ENCODE data around the gene KAZN.

Gene KAZN

DNA sequence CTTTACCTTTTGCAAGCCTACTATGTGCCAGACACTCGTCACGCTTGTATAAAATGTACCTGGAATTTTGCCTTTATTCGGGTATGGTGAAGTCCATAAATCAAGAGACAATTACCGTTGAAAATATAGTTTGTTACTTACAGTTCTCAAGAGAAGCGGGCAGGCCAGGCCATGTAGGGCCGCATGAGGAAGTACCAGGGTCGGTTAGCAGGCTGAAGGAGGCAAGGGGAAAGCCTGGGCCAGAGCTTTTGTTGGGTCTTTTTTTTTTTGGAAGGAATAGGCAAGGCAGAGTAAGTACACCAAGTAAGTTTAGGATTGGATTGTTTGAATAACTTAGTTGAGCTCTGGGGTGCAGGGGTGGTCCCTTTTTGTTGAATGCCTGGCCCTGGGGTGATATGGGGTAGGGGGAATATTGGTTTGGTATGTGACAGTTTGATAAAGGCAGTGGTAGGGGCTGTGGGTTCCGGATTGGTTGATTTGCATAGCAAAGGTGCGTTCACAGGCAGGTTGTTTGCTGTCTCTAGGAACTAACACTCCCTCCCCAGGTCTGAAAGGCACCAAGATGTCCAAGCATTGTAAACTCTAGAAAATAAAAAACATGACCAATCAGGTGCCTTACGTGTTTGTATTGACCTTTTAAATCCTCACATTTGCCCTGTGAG lies 80.7 kb downstream of the KAZN start:
- no peak for DNase-seq

DNA sequence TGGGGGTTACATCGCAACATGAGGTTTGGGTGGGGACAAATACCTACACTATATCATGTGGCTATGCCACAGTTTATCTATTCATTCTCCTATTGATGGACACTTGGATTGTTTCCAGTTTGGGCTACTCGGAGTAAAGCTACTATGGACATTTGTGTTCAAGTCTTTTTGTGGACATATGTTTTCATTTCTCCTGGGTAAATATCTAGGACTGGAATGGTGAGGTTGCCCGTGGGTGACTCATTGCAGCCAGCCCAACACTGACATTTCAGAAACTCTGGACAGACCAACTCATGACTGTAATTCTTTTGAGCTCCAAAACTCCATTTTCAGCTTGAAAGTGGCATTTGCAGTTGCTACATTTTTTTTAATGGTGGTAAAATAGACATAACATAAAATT lies 82.7 kb downstream of the KAZN start:
- DNase-seq = no peak

DNA sequence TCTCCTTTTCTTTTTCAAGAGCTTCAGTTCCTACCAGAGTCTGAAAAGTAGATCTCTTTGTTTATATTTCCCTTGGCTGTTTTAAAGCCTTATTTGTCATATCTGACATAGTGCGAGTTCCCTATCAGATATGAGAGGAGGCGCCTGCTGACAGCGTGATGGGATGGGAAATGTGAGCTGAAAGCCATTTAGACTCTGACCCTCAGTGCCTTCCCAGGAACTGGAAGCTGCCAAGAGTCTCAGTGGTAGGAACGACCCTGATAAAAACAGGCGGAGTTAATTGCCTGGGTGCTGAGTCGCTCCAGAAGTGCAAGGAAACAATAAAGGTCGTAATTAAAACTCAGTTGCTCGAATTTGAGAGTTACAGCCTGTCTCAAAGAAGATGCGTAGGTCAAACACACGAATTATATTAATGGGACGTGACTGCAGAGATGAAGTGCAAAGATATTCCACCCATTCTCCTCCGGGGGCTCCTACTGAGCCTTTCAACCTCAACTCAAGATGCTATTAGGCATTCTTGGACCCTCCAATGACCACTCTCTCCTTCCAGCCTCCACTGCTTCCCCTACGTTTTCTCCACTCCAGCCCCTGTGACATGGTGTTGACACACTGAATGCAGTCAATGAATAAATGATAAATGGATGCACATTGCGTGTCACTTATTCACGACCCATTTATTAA lies 84.6 kb downstream of the KAZN start:
- no peak for DNase-seq

DNA sequence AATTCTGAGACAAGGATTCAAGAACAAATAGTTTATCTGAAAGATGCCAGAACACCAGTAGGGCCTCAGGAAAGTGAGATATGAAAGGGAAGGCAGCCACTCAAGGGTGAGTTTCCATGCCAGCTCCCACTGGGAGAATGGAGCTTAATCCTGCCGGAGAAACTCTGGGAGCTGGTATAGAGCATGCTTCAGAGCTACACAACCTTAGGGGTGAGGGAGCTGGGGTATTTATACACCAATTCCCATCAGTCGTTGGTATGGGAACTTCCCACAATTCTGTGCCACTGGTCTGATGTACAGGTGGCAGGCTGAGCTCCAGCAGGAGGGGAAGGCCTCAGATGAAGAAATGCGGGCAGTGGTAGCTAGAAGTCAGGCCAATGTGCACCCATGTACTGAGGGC lies 86.6 kb downstream of the KAZN start:
- no peak for DNase-seq

DNA sequence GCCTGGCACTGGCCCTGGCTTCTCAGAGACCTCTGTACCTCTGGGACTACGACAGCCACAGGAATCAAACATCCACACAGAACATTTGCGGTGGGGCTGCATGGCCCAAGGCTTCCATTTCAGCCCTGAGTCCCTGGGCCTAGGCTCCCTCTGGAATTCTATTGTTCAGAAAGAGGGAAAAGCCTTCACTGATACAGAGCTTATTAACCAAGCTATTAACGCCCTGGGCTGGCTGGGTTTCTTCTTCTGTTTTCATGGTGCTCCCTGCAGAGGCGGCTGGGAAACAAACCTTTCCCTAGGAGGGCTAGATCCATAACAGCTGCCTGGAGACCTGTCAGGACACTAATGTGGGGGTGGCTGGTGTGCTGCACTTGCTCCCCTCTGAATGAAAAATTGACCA lies 88.2 kb downstream of the KAZN start:
- DNase-seq = no peak

DNA sequence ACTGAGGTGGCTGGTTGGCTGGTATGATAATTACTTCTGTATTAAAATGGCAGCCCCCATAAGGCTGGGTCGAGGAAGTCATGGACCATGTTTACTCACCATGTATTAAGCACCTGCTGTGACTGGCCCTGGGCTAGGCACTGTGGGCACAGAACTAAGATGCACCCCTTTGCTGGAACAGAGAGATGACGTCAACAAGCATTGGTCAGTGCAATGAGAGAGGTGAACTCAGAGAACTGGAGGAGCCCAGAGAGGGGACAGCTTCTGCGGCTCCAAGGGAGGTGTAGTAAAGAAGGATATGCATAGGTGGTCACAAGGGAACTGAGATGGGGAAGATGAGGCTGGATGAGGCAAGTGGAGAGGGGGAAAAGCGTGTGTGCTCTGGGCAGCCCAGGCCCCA lies 88.7 kb downstream of the KAZN start:
- no peak for DNase-seq

DNA sequence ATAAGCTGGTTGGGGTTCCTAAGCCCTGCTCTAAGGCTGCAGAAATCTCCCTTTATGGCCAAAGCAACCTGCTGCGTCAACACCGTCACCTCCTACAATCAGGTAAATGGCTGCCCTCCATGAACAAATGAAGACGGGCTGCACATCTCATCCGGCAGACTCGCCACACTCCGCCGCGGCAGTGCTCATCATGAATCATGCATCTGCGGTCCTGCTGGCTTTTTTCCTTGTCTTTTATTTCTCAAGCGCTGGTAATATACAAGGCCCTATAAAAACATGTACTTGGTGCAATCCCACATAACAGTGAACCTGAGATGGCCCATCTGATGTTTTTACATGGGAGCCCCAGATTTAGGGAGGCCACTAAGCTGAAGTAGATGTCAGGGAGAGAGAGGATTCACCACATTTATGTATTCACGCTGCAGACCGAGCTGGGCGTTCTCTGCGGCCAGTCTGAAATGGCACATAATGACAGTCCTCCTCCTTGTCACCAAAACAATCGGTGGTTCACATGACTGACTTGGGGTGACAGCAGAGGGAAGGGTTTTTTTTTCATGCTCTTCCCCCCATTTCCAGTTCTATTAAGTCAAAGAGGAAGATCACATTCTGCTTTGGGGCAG lies 91.6 kb downstream of the KAZN start:
- DNase-seq = no peak

DNA sequence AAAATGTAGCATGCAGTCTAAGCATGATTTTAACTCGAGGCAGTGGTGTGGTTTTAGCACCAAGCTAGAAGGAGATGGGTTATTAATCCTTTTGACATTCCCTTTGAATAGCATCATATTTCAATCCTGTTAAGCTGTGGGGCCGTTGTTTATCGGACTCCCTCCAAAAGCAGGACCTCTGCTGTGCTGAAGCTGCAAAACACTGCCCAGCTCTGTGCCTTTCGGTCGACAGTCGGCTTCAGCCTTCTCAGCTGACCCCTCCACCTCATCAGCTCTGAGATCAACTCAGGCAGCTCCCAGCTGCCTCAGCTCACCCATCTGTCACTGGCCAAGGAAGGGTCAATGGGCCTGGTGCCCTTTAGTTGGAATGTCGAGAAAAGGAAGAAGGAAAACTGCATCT lies 95.5 kb downstream of the KAZN start:
- no peak for DNase-seq

DNA sequence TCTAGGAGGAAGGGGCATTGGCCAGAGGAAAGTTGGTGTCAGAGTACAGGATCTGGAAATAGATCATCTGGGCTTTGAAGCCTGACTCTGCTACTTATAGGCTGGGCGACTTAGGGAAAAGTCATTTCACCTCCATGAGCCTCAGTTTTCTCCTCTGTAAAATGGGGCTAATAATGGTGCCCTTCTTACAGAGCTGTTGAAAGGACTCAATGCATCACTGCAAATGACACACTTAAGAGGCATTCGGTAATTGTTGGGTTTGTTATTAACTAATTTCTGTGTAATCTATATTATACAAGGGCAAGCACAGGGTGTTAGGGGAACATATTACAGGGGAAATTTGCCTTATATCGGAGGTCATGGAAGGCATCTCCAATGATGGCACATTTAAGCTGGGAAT lies 96.1 kb downstream of the KAZN start:
- DNase-seq = no peak

DNA sequence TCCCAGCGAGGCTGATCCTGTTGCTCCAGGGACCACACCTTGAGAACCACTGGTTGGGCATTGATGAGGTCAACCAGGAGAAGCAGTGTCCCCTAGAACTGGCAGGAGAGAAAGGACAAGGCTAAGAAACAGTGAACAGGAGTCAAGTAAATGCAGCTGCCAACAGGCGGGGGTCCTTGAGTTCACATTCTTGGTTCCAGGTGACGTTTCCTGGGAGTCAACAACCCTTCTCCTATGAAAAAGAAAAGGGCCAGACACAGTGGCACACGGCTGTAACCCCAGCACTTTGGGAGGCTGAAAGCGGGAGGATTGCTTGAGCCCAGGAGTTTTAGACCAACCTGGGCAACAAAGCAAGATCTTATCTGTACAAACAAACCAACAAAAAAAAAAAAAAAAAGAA lies 98.3 kb downstream of the KAZN start:
- no peak for DNase-seq

DNA sequence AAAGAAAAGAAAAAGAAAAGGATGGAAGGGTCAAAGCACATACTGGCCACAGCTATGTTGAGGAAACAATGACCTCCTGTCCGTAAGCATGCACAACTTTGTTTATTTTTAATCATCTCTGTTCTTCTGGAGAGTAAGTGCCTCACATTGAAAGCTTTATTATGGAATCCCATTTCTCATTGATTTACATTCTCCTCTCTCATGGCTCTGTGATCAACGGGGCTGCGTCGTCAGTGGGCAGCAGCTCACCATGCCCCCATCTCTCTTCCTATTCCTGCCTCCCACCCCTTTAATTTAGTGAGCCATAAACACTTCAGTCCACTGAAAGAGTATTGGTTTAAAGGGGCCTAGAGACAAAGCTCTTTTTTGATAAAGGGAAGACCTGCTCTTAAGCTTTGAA lies 98.9 kb downstream of the KAZN start:
- DNase-seq = no peak

DNA sequence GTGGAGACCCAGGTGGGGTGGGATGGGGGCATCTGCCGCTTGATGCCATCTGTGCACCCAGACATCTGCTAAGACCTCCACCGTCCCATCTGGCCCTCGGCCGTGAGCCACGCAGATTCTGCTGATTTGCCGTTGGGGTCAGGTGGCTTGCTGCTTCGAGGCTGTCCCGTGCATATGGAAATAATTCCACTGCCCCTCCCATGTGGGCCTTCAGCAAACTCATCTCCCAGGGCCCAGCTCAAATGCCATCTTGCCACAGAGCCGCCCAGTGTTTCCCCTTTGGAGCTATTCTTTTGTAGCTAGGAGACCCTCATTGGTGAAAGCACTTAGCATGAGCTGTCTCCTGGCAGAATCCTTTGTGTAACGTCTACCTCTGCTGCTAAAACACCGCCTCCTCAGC lies 99.8 kb downstream of the KAZN start:
- no peak for DNase-seq

DNA sequence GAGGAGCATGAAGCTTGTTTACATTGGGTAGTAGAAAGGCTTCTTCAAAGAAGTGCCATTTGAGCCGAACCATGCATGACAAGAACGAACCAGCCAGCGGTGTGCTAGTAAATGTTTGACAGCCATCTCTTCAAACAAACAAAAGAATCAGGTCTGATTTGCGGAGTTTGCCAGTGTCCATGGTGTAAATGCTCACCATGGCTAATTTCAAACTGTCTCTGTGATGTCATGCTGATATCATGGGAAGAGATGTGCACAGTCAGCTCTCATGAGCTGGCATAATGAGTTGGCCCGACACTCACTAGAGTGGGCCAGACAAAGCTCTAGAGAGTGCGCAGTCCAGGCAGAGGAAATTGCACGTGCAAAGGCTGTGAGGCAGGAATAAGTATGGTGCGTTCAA lies 101.1 kb downstream of the KAZN start:
- no peak for DNase-seq

DNA sequence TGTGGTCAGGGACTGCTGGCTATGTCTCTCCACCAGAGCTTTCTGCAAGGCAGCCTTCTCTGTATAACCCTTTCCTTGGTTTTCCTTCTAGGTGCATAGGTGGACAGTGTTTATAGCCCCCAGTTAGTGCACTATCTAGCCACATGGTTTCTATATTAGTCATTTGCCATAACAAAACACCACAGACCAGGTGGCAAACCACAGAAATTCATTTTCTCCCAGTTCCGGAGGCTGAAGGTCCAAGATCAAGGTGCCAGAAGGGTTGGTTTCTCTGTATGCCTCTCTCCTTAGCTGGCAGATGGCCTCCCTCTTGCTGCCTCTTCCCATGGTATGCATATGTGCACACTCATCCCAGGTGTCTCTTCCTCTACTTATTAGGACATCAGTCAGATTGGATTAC lies 106.4 kb downstream of the KAZN start:
- no peak for DNase-seq

DNA sequence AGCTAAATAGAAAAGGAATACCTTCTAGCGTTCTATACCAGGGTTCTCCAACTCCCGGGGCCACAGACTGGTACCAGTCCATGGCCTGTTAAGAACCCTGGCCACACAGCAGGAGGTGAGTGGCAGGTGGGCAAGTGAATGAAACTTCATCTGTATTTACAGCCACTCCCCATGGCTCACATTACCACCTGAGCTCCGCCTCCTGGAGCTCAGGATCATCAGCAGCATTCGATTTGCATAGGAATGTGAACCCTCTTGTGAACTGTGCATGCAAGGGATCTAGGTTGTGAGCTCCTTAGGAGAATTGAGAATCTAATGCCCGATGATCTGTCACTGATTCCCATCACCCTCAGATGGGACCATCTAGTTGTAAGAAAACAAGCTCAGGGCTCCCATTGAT lies 107.3 kb downstream of the KAZN start:
- no peak for DNase-seq

DNA sequence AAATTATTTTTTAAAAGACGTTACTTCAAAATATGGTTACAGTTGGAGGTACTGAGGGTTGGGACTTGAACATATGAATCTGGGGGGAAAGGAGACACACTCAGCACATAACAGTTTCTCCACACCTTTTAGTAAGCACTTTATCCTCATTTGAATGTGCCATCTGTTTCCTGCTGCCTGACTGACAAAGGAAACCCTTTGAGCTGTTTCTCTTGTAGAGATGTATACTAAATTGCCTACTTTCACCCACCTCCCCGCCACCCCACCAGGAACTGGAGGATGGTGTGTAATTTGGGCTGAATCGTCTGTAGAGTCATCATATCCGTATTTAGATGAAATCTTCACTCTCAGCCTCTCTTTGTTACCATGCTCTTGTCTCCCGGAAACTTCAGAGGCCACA lies 108.1 kb downstream of the KAZN start:
- DNase-seq = no peak

DNA sequence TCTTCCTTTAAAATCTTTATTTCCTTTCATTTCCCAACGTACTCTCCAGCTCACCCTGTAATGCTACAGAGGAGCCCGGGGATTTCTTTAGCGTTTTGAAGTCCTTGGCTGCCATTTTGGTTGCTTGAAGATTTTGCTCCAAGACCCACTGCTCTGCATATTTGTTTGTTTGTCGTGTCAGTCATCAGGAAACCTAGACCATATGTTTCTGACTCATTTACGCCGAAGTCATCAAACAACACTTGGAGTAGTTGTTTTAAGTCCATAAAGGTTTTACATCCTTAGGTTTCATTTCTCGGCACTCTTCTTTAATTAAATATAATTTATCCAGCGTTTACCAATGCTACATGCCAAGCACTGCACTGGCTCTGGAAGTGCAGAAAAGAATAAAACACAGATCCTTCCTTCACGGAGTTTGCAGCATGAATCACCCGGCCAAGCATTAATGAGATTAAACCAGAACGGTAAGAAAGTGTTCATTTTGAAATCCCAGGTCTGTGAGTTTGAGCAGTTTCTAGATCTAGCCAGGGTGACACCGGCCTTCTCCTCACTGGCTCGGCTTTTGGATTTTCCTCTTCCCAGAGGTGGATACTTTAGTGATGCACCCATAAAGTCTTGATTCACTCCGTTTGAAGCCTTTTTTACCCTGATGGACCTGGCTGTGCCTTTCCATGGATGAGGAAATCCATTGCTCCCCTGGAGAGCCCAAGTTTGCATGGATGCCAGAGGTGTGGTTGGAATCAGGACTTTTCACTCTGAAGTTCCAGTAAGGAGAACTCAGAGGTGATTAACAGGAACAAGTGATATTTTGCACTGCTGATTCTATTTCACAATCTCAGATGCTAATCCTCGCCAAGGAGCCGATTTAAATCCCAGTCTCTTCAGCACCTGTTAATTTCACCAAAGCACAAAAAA lies 109.3 kb downstream of the KAZN start:
- DNase-seq = no peak

DNA sequence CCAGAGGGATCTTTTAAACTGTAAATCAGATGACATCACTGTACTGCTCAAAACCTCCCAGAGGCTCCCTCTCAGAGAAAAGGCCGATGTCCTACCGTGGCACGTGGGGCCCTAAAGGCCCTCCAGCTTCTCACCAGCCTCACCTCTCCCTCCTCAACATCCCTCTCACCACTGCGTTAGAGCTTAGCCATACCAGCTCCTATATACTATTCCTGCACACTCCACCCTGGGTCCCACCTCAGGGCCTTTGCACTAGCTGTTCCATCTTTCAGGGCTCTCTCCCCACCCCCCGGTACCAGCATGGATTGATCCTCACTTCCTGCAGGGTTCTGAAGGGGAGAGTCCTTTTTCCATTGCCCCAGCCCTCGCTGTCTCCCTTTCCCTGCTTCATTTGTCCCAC lies 111.8 kb downstream of the KAZN start:
- DNase-seq = no peak

DNA sequence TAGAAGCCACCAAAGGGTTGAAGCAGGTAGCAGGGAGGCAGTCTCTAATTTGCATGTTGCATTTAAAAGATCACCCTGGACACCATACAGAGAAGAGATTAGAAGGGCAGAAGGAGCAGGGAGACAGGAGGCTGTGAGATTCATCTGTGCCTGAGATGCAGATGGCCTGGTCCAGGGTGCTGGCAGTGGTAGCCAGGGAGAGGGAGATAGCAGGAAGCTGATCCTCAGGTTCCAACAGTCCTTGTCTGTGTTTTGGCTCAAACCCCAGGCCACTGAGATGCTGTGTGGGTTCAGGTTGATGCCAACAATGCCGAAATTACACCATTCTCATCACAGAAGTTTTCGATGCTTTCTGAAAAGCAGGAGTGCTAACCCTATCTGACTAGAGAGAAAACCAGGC lies 113.7 kb downstream of the KAZN start:
- DNase-seq = no peak

DNA sequence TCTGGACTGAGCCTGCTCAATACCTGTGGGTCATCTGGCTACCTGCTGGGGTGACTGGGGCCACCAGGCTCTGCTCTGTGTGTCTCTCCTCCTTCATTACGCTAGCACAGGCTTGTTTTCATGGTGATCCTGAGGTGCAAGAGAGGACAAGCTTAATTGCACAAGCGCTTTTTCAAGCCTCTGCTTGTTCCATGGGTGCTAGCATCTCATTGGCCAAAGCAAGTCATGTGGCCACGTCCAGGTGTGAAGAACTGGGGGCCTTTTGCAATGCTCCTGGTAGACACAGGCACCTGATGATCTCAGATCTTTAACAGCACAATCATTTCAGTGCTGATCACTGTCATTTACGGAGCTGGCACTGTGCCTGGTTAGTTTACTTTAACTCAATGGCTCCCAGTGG lies 114.6 kb downstream of the KAZN start:
- no peak for DNase-seq

DNA sequence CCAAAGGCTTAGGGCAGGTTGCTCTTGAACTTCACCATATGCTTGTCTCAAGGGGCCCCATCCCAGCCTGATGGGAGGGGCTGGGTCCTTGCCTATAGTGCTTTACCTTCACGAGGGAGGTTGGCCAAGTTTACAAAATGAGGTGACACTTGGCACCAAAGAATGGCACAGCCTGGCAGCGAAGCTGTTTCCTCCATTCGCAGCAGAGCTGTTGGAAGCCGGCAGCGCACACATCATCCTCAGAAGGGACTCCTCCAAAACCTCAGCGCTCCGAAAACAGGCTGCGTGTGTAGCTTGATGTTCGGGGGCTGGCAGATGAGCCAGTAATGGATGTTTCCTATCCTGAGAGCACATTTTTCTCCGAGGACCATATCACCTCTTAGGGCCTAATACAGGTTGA lies 116.8 kb downstream of the KAZN start:
- DNase-seq = no peak

DNA sequence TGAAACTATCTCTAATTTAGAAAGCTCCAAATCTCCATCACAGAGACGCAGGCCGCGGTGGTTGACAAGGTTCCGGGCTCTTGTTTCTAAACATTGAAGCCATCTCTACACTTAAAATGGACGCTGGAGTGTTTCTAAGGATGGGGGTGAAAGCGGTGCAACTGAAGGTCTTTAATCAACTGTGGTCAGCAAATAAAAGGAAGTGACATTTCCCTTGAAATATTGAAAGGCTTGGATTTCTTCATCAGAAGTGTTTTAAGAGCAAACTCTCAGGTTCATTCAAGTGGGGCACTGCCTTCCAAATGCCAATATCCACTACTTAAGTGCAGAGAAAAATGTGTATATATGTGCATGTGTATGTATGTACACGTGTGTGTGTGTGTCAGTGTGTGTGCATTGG lies 117.3 kb downstream of the KAZN start:
- DNase-seq = no peak

DNA sequence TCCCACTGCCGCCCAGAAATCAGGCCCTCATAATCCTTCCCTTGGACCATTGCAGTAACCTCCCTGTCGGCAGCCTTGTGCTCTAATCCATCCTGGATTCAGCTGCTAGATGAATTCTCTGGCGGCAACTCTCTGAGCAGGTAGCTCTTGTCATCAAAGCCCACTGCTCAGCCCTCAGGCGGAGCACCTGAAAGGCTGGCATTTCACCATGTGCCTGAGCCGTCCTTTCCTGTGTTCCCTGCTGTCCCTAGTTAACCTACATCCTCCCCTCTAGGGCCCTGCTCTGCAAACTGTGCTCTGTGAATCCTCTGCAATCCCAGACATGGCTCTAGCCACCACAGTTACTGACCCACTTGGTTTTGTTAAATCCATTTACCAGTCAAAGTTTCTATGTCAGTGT lies 118.0 kb downstream of the KAZN start:
- DNase-seq = no peak

DNA sequence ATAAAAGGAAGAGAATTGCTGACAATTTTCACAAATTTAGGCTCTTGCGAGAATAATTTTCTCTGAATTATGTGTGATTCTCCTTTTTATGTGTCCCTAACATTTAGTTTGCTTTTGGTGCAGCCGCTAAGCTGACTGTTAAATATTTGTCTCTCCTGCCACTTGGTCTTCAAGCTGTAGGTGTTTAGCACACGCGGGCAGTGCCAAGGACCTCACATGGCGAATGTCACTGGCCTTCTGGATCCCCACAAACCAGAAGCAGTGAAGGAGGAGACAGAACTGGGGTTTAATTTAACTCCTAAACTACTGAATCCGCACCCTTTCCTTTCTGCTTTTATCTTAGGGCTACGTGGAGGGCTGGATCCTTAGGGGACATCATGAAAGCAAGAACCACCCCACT lies 120.0 kb downstream of the KAZN start:
- DNase-seq = no peak

Measured in T-helper 1 cell (primary cell).